Stimulated activated CD4-positive, alpha-beta T cell treated with anti-CD3 and anti-CD28 coated beads, Interleukin-12 subunit alpha, Interleukin-12 subunit beta, amount 100 ng/mL, for 4 hours (primary cell): Measurements from ENCODE around the gene EML5.
"Not testable (repeated sequence)": the region's sequence is repeated elsewhere in the genome, so short reads cannot be mapped to it uniquely, and the experiment has no call there.

Source experiments
- DNase-seq: peaks from one replicate; pipeline ENCODE4 v3.0.0-alpha.2; 2020

Gene EML5

DNA sequence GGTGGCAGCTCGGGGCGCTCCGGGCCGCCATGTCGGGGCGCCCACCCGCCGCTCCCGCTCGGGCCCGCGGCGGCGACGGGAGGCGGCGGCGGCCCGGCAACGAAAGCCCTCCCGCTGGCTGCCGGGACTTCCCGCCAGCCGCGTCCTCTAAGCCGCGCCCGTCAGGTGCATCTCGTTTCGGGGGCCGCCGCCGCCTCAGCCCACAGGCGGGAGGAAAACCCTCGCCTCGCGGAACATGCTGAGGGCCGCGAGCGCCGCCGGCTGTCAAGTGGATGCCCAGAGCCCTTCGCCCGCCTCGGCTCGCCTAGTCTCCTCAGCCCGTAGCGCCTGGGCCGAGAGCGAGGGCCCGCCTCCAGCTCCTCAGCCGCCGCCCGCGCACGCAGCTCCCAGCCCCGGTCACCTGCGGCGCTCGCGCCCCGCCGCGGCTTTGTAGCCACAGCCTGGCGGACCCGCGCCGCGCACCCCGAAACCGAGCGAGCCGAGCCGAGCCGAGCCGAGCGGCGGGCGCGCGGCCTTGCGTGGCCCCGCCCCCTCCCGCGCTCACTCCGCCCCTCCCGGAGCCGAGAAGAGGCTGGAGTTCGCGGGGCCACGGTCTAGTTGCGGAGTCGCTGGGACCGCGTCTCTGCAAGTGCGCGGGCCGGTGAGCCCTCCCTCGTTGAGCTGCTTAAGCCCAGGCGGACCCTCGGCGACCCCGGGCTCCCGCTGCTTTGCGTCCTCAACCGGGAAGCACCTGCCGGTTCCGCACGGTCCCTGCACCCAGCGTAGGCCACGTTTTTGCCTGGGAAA is at the start of gene EML5:
Gene EML5 (minus strand): TSS at position 481 of the 786 bp plus-strand sequence. CDS start 450 bp downstream, at position 31.
- peak; percentile 82 for DNase-seq

DNA sequence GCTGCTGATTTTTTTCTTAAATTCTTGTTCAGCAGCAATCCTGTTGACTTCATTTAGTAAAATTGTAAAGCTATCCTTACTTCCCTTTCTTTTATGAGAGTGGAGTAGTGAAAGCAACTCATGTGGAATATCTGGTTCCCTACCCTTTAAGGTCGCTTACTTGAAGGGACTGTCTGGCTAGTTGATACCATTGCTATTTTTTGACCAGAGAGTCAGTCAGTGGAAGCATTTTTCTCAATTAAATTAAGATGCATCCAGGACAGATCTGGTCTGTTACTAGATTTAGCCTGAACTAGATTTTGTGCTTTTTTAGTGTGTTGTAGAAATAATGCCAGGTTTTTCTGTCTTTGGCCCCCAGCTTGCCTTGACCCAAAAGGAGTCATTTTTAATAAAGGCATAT is 49.7 kb upstream of the EML5 start:
- no peak for DNase-seq

DNA sequence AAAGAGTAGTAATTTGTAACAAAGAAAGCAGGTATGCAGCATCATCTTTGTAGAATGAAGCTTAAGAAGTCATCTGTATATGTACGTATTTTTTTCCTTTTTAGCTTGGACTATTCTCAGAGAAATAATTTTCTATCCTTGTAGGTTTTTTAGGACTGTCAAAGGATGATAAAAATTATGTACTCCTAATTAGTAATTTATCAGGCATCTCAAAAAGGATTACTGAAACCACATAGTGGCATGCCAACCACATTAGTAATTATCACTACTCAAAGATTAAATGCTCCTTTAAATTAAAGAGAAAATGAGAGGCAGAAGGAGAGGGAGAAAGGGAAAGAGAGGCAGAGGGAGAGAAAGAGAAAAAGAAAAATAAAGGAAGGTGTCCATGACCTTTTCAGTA is 49.0 kb upstream of the EML5 start:
- no peak for DNase-seq

DNA sequence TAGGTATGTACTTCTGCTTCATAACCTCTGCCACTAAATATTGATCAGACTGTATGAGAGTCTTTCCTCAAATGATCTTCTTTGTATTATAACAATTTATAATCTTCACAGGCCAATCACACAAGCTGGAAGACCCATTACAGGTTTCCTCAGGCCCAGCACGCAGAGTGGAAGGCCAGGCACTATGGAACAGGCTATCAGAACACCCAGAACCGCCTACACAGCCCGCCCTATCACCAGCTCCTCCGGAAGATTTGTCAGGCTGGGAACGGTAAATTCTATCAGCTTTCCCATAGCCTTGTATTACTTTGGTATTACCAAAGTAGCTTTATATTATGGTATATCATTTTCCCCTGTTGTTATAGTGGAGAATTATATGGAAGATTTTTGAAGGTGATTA is 48.2 kb upstream of the EML5 start:
- no peak for DNase-seq

GRCh38 chr14:88838015-88838414 is 45.3 kb upstream of the EML5 start:
- no peak for DNase-seq

DNA sequence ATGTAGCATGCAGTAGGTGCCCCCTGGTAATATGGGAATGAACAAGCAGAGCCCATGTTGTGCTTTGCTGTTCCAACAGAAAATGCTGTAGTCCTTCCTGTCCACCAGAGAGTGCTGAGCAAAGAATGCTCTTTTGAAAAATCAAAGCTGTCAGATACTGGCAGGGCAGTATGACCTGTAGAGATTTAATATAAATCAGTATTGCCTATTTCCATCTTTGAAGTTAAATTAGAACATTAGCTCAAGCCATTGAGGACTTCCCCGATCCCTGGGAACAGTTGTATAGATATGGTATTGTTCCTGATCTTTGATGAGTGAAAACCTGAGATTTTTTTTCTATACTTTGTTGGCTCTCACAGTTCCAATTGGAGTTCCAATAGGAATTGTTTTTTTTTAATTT is 44.7 kb upstream of the EML5 start:
- no peak for DNase-seq

DNA sequence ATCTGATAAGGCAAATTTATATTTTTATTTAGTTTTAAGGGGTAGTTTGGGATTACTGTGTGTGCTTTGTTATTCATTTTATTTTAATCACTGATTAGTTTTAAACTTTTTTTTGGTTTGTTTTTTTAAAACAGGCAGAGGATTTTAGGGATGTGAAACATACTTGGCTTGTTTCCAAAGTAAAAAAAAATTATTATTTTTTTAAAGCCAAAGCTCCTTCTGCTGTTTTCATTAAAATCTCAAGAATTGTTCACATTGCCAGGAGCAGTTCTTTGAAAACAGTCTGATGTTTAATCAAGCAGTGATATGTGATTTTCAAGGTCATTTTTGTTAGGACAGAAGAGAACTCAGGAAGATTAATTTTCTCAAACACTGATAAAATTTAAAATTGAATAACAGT is 42.9 kb upstream of the EML5 start:
- no peak for DNase-seq

DNA sequence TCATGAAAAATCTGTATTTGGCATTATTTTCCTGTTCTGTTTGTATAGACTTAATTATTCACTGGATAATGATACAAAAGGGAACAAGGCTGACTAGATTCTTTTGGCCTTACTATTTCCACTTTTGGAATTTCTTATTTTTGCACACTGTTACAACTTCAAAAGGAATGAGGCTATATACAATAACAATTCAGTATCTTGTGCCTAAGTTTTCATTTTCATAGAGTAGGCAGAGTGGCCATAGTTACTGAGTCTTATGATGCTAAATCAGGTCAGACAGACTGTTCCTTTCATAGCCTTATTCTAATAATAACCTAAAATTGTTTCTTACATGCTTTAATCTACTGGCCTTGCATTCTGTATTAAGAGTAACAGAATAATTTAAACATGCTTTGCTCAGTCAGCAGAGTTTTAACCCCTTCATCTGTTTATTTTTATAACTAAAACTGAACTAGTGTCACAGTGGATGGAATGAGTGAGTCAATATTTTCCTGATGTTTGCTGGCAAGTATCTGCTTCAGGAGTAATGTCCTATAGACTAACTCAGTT is 42.2 kb upstream of the EML5 start:
- no peak for DNase-seq

DNA sequence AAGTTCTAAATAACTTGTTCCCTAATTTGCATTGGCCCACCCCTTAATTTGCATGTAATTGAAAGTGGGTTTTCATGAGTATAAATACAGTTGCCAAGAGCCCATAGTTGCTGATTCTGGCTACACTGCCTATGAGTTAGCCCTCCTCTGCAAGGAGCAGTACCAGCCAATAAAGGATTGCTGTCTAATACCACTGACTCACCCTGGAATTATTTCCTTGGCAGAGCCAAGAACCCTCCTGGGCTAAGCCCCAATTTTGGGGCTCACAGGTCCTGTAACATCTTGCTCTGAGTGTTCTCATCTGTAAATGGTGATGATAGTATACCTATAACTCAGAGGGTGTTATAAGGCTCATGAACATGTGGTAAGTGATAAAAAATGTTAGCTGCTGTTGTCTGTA is 38.5 kb upstream of the EML5 start:
- no peak for DNase-seq

GRCh38 chr14:88829685-88830302 is 37.0 kb upstream of the EML5 start:
- DNase-seq = no peak

DNA sequence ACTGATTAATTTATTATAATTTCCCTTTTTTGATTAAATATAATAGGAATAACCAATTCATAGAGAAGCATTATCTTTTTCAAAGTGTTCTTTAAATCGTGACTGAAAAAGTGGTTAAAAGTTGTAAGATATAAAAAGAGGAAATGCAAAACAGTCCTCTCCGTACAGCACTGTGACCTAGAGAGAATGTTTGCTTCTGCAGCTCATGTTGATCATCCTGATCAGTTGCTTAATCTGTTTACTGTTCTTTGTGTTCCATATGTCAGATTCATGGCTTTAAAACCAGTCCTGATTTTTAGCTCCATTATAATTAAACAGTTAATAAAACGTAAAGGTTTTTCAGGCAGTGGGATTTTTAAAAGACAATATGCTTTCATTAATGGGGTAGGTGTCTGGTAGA is 36.4 kb upstream of the EML5 start:
- no peak for DNase-seq

DNA sequence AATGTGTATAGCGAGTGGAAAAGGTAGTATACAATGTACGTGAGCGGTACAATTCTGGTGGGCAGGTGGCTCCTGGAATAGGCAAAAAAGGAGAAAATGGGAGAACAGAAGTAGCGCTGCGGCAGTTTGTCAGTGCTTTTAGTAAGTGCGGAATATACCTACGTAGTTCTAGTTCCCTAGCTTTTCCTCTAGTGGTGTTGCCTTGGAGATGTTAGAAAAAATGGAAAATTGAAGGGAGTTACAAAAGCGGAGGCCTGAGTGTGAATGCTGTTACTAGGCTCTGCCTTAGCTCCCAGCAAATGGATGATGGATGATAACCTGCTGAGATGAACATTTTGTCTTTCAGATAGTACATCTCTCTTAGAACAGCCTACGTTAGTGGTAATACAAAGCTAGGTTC is 32.8 kb upstream of the EML5 start:
- no peak for DNase-seq

GRCh38 chr14:88825078-88825458 is 32.3 kb upstream of the EML5 start:
- DNase-seq = no peak

GRCh38 chr14:88824314-88825077 is 31.7 kb upstream of the EML5 start, which contains the start of gene TTC8:
TSS of gene TTC8 (plus strand) at chr14:88824651. CDS start at chr14:88824708, 57 bp downstream.
- peak; percentile 75 for DNase-seq

DNA sequence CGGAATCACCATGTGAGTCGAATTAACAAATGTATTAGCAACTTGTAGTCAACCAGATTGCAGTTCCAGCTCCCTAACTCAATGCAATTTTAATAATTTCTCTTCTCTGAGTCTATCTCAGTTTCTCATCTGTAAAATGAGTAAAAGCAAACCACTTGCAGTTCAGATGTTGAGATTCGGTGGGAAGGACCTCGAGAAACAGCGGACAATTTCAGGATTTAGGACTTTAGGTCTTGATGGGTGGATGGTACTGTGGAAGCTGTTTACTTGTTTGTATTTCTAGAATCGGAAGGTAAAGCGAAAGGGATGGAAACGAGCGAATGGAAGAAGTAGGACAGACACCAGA is 31.2 kb upstream of the EML5 start:
- no peak for DNase-seq

GRCh38 chr14:88821888-88822287 is 29.1 kb upstream of the EML5 start:
- DNase-seq = no peak

DNA sequence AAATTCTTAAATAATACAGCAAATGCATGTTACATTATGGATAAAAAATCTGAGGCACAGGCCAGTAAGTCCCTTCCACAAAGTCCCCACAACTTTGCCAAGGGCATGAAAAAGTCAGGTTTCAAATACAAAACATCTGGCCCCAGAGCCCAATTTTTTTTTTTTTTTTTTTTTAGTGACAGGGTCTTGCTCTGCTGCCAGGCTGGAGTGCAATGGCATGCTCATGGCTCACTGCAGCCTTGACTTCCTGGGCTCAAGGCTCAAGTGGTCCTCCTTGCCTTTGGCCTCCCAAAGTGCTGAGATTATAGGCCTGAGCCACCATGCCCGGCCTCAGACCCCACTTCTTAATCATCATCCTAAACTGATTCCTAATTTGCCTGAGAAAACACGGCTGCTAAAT is 28.6 kb upstream of the EML5 start:
- DNase-seq = no peak

DNA sequence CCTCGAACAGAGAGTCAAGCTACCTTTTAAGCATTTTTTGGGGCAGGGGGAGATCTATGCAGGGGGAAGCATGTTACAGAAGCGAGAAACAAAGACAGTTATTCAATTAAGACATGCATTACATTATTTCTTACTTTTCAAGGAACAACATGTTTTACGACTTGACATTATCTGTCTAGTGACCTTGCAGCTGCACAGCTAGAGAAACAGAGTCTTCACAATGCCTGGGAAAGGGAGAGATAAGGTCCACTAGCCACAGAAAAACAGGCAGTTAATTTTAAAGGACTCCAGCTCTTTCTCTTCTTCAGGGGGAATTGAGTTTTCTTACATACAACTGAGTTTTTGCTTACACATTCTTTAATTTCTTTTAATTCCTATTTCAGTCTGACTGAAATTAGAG is 26.9 kb upstream of the EML5 start:
- not testable (repeated sequence) for DNase-seq

DNA sequence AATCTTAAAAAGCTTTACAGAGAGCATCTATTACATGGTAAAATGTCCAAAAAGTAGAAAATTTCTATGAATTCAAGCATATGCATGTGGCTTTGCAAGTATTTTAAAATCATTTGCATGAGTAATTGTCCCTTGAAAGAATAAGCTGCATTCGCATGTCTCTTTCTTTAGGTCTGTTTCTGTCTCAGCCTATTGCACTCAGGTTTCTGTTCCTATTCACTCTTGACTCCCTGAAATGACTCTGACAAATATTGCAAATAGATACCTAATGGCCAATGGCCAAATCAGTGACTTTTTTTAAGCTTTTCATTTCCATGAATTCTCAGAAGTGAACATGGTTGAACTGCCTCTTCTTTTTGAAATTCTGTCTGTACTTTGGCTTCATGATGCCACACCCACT is 25.3 kb upstream of the EML5 start:
- DNase-seq = no peak

DNA sequence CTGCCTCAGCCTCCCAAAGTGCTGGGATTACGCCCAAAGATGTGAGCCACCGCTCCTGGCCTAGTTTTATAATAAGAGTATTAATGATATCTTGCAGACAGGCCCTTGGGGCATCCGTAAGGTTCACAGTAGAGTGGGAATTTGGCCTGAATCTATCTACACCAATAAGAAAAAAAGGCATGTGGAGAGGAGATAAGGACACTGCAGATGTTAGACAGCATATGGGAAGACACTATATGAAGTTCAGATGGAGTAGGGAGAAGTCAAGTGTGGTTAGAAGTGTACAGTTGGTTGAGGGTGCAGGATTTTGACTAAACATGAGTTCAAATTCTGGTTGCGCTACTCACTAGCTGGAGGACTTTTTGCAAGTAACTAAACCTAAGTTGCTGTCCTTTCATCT is 23.2 kb upstream of the EML5 start:
- DNase-seq = no peak

- DNase-seq = no peak
Observed at GRCh38 chr14:88808359-88808758, 15.6 kb upstream of the EML5 start.

- no peak for DNase-seq
Observed at GRCh38 chr14:88804477-88804876, 11.7 kb upstream of the EML5 start.

DNA sequence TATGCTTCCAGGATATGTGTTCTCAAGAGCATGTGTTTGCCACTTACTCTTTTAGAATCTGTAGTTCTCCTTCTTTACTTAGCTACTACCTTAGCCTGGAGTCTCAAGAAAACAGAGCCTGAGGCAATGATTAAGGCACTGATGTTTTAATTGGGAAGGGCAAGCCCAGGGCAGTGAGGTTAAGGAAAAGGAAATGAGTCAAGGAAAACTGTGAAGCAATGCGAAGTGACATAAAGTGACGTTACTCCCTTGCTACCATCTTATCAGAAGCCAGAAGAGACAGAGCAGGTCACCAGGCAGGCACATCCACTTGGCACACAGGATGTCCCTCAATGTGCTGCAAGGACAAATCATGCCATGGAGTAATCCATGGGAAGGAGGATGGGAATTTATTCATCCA is 11.3 kb upstream of the EML5 start:
- no peak for DNase-seq

DNA sequence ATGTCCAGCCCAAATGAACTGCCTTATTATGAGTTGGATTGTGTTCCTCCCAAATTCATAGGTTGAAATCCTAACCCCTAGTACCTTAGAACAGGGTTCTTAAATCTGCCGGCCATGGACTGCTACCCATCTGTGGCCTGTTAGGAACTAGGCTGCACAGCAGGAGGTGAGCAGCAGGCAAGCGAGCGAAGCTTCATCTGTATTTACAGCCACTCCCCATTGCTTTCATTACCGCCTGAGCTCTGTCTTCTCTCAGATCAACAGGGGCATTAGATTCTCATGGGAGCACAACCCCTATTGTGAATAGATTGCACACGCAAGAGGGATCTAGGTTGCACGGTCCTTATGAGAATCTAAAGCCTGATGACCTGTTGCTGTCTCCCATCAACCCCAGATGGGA is 9.8 kb upstream of the EML5 start:
- no peak for DNase-seq
